ENCODE measurements around the gene SERPINC1. TPM values are rescaled to one million over a fixed set of nuclear protein-coding genes. Genes with fewer than 3 reads are reported as not detected.

Gene SERPINC1
- total RNA-seq, 1 donor, result under 0.01 TPM

DNA sequence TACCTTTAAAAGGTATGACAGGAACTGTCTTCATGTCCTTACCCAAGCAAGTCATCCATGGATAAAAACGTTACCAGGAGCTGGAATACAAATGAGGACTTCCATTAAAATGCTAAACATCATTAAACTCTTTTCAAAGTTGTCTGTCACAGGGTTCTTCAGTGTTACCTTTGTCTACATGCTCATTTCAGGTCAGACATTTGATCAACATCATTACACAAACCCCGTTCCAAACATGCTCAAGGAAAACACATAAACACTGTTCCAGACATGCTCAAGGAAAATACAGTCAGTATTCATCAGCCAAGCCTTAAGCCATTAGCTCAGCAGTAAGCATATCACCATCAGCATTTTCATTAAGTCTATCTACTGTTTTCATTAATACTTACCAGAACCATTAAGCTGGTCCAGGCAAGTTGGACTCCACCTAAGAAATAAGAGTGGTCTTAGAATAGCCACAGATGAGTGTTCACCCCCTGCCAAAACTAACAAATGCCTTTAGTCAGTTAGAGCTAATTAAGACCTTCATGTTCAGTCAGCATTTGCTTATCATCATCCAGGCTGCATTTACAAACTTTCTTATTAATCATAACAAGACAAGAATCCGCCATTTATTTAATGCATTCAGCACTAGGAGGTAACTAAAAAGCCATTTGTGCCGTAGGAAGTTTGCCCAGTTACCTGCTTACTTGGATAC lies 51.5 kb downstream of the SERPINC1 start:
- peaks cover 51% of the 10 kb centered on the region for H4K20me1 ChIP-seq (ENCODE audit: insufficient read depth, low read length)
- H3K9me3 ChIP-seq (ENCODE audit: low read depth, low read length), result no peaks in the 10 kb centered on the region
- peak overlapping the region; percentile 85 for H3K27ac ChIP-seq (ENCODE audit: low read depth, low read length)
- H3K27me3 ChIP-seq (ENCODE audit: insufficient read depth, low read length), result no peaks in the 10 kb centered on the region
- peak overlapping the region; percentile 93 for H3K4me2 ChIP-seq (ENCODE audit: insufficient read depth, low read length)
- TF ChIP-seq, protein P1, sequence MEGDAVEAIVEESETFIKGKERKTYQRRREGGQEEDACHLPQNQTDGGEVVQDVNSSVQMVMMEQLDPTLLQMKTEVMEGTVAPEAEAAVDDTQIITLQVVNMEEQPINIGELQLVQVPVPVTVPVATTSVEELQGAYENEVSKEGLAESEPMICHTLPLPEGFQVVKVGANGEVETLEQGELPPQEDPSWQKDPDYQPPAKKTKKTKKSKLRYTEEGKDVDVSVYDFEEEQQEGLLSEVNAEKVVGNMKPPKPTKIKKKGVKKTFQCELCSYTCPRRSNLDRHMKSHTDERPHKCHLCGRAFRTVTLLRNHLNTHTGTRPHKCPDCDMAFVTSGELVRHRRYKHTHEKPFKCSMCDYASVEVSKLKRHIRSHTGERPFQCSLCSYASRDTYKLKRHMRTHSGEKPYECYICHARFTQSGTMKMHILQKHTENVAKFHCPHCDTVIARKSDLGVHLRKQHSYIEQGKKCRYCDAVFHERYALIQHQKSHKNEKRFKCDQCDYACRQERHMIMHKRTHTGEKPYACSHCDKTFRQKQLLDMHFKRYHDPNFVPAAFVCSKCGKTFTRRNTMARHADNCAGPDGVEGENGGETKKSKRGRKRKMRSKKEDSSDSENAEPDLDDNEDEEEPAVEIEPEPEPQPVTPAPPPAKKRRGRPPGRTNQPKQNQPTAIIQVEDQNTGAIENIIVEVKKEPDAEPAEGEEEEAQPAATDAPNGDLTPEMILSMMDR (IDR thresholded peaks at IDR 0.05; ENCODE audit: extremely low read depth, low read depth, low read length), result no peak
- H3K4me3 ChIP-seq (ENCODE audit: insufficient read depth, low read length), result peak overlapping the region; percentile 96
- no peak overlapping the region for H2AFZ ChIP-seq (ENCODE audit: low read length)
- peaks cover 20% of the 10 kb centered on the region for H3K4me1 ChIP-seq (ENCODE audit: insufficient read depth, low read length)
- no peak for DNase-seq (ENCODE audit: insufficient read length, low spot score, missing footprints)
- H3K79me2 ChIP-seq (ENCODE audit: insufficient read depth, low read length), result peaks cover 27% of the 10 kb centered on the region
- peaks cover 55% of the 10 kb centered on the region for H3K36me3 ChIP-seq (ENCODE audit: insufficient read depth, low read length)

DNA sequence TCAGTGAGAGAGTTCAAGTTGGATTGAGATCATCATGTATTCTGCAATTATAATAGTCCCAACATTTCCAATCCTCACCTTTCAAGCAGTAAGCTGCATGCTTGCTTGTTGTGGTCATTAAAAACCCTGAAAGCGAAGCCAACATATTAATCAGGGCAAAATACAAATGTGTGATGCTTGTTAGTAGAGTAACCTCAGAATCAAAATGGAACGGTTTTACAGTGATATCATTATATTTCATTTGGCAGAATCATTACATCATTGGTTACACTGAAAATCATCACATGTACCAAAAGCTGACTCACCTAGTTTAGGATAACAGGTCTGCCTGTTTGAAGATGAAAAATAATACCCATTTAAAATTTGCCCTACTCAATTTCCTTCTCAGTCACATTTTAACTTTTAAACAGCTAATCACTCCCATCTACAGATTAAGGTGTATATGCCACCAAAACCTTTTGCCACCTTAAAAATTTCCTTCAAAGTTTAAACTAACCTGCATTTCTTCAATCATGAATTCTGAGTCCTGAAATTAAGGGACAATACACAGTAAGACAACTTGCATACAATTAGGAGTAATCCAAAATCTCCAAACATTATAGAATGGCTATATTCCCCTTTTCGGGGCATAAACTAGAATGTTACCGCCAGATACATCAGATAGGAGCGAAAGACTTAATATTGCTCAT lies 52.8 kb downstream of the SERPINC1 start:
- H3K4me2 ChIP-seq (ENCODE audit: insufficient read depth, low read length), result peak overlapping the region; percentile 93
- peaks cover 51% of the 10 kb centered on the region for H4K20me1 ChIP-seq (ENCODE audit: insufficient read depth, low read length)
- H3K79me2 ChIP-seq (ENCODE audit: insufficient read depth, low read length), result peaks cover 27% of the 10 kb centered on the region
- H2AFZ ChIP-seq (ENCODE audit: low read length), result no peak overlapping the region
- H3K4me1 ChIP-seq (ENCODE audit: insufficient read depth, low read length), result peaks cover 18% of the 10 kb centered on the region
- no peak for DNase-seq (ENCODE audit: insufficient read length, low spot score, missing footprints)
- peaks cover 51% of the 10 kb centered on the region for H3K36me3 ChIP-seq (ENCODE audit: insufficient read depth, low read length)
- no peaks in the 10 kb centered on the region for H3K9me3 ChIP-seq (ENCODE audit: low read depth, low read length)
- no peaks in the 10 kb centered on the region for H3K27me3 ChIP-seq (ENCODE audit: insufficient read depth, low read length)
- peak overlapping the region; percentile 53 for H3K27ac ChIP-seq (ENCODE audit: low read depth, low read length)
- TF ChIP-seq, protein P1 (IDR thresholded peaks at IDR 0.05; ENCODE audit: extremely low read depth, low read depth, low read length), result no peak
- peak overlapping the region; percentile 96 for H3K4me3 ChIP-seq (ENCODE audit: insufficient read depth, low read length)

DNA sequence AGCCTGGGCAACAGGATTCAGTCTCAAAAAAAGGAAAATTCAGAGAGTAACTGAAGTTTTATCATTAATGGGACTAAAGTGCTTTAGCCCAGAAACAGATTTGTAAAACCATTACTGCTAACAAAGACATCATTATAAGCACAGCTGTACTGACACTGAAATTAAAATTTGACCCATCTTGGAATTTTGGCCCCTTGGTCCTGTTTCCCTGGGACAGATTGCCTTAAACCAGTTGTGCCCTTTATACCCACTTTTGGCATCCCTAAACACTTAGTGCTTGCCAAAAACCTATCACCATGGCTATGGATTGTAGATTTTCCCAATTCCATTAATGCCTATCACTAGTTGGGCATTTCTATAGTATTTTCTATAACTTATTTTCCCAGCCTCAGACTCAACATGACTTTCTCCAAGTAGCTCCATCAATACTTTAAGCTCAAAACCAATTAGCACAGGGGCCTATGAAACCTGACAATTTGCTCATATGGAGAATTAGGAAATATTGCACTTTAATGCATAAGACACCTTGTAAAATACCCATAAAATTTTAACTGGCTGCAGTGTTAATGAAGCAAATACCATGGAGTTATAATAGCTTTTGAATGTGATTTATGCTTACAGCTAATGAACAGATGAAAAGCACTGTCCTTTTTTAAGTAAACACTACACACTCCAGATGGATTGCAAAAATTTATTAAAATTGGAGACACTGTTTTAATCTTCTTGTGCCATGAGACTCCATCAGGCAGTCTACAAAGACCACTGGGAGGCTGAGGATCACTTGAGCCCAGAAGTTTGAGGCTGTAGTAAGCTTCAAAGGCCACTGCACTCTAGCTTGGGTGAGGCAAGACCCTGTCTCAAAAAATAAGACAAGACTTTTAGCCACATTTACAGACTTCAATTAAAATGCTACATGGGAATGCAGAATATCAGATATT lies 53.6 kb downstream of the SERPINC1 start:
- H3K4me3 ChIP-seq (ENCODE audit: insufficient read depth, low read length), result no peak overlapping the region
- H3K79me2 ChIP-seq (ENCODE audit: insufficient read depth, low read length), result peaks cover 27% of the 10 kb centered on the region
- H4K20me1 ChIP-seq (ENCODE audit: insufficient read depth, low read length), result peaks cover 51% of the 10 kb centered on the region
- no peak for DNase-seq (ENCODE audit: insufficient read length, low spot score, missing footprints)
- no peaks in the 10 kb centered on the region for H3K9me3 ChIP-seq (ENCODE audit: low read depth, low read length)
- TF ChIP-seq, protein P1 (IDR thresholded peaks at IDR 0.05; ENCODE audit: extremely low read depth, low read depth, low read length), result no peak
- H3K4me1 ChIP-seq (ENCODE audit: insufficient read depth, low read length), result peaks cover 16% of the 10 kb centered on the region
- no peak overlapping the region for H2AFZ ChIP-seq (ENCODE audit: low read length)
- H3K4me2 ChIP-seq (ENCODE audit: insufficient read depth, low read length), result peak overlapping the region; percentile 93
- no peaks in the 10 kb centered on the region for H3K27me3 ChIP-seq (ENCODE audit: insufficient read depth, low read length)
- H3K36me3 ChIP-seq (ENCODE audit: insufficient read depth, low read length), result peaks cover 55% of the 10 kb centered on the region
- H3K27ac ChIP-seq (ENCODE audit: low read depth, low read length), result peak overlapping the region; percentile 53
